Measurements from ENCODE around the gene ENDOU. TPM values are rescaled to one million over a fixed set of nuclear protein-coding genes. Genes with fewer than 3 reads are reported as not detected.

Gene ENDOU
- total RNA-seq, 4 donors from 2014 or later = 0.42 to 1.9 (median 0.75) TPM

- Histone ChIP-seq H3K27ac (peak overlapping the region; percentile 74 to 87 (median 82)), H3K9me3 (no peaks in the 10 kb centered on the region), H3K4me3 (no peak overlapping the region), H3K4me1 (peaks cover 13 to 68% (median 40%) of the 10 kb centered on the region in 3 donors), H3K36me3 (no peaks in the 10 kb centered on the region), H3K27me3 (no peaks in the 10 kb centered on the region)
- no peak for ATAC-seq
- TF ChIP-seq POLR2A (IDR thresholded peaks at IDR 0.05) = no peak
- no peak for TF ChIP-seq POLR2AphosphoS5 (IDR thresholded peaks at IDR 0.05)
- TF ChIP-seq EP300 (IDR thresholded peaks at IDR 0.05) = no peak
- no peak for TF ChIP-seq CTCF (IDR thresholded peaks at IDR 0.05)
- 93% methylated on average over 5 of the region's 11 CpGs; no CpG with 5 or more reads in 1 of the 2 donors for WGBS, 2 donors (ENCODE audit: low coverage in 1 of 2)
These were observed 10.4 kb upstream of the ENDOU start for GRCh38 chr12:47735649-47736048.

DNA sequence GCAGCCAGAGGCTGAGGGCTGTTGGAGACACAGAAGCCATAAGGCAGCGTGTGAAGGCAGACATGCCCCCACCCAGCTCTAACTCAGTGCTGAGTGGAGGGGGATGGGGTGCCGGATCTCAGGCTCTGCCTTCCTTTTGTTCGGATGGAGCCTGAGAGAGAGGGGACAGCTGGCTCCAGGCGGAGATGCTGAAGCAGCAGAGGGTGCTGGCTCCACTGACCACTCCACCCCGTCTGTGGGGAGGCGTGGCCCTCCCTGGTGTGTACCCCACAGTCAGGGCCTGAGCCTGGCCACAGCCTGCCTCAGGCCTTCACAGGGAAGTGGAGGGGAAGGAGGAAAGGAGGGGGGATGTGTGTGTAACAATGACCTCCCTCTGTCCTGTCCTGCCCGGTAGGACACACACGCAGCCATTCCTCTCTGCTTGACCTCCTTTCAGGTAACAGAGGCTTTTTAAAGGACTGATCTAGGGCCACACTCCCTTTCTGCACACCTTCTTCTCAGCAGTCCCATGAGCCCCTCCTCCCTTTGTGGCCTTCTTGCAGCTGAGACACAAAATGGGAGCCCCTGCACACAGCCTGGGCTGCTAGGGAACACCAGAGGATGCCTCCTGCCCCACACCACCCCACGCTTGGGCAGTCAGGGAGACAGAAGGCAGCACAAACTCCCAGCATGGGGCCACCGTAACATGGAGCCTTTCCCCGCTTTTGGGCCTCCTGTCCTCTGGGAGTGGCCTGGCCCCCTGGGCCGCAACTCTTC is 9.6 kb upstream of the ENDOU start:
- Histone ChIP-seq H3K36me3 (no peaks in the 10 kb centered on the region), H3K27me3 (no peaks in the 10 kb centered on the region), H3K4me1 (peaks cover 13 to 60% (median 37%) of the 10 kb centered on the region in 3 donors), H3K4me3 (no peak overlapping the region), H3K27ac (peak overlapping the region in 3 of 4 donors; percentile 79 to 87 (median 84)), H3K9me3 (no peaks in the 10 kb centered on the region)
- TF ChIP-seq EP300 (IDR thresholded peaks at IDR 0.05) (no peak), POLR2A (IDR thresholded peaks at IDR 0.05) (no peak), POLR2AphosphoS5 (IDR thresholded peaks at IDR 0.05) (no peak), CTCF (IDR thresholded peaks at IDR 0.05) (no peak)
- 60 to 100% methylated on average over 1 to 2 of the region's 12 CpGs for WGBS, 2 donors (ENCODE audit: low coverage in 1 of 2)
- ATAC-seq = no peak

DNA sequence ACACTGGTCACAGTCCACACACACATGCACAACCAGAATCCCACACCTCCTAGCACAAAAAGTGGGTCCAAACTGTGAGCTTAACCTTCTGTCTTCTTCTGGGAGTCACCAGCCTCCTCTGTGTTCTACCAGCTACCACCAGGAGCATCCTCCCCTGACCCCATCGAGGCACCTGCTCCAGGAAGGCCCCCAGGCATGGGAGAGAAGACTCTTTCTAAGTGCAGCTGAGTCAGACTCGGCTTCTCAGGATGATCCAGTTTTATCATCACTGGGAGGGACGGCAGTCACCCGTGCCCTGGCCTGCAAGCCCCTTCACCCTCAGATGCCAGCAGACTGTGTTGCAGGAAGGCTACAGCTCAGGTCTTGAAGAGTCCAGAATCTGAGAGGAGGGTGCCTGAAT is 7.9 kb upstream of the ENDOU start:
- H3K9me3 ChIP-seq = no peaks in the 10 kb centered on the region
- TF ChIP-seq POLR2A (IDR thresholded peaks at IDR 0.05) (no peak), CTCF (IDR thresholded peaks at IDR 0.05) (no peak), POLR2AphosphoS5 (IDR thresholded peaks at IDR 0.05) (no peak), EP300 (IDR thresholded peaks at IDR 0.05) (no peak)
- no peaks in the 10 kb centered on the region for H3K36me3 ChIP-seq
- no peak overlapping the region for H3K4me3 ChIP-seq
- peaks cover 13 to 44% (median 35%) of the 10 kb centered on the region in 3 donors for H3K4me1 ChIP-seq
- H3K27ac ChIP-seq = no peak overlapping the region
- H3K27me3 ChIP-seq = no peaks in the 10 kb centered on the region
- no peak for ATAC-seq
- 80 to 93% methylated on average over 1 to 3 of the region's 4 CpGs for WGBS, 2 donors (ENCODE audit: low coverage in 1 of 2)

- no peaks in the 10 kb centered on the region for H3K36me3 ChIP-seq
- WGBS, 2 donors (ENCODE audit: low coverage in 1 of 2) = 80% methylated on average over 1 of the region's 2 CpGs; no CpG with 5 or more reads in 1 of the 2 donors
- H3K27ac ChIP-seq = no peak overlapping the region
- no peak for ATAC-seq
- H3K9me3 ChIP-seq = no peaks in the 10 kb centered on the region
- no peaks in the 10 kb centered on the region for H3K27me3 ChIP-seq
- H3K4me1 ChIP-seq = peaks cover 13 to 38% (median 29%) of the 10 kb centered on the region in 3 donors
- TF ChIP-seq CTCF (IDR thresholded peaks at IDR 0.05) (no peak), EP300 (IDR thresholded peaks at IDR 0.05) (no peak), POLR2A (IDR thresholded peaks at IDR 0.05) (no peak), POLR2AphosphoS5 (IDR thresholded peaks at IDR 0.05) (no peak)
- no peak overlapping the region for H3K4me3 ChIP-seq
These were observed 7.2 kb upstream of the ENDOU start for GRCh38 chr12:47732504-47732903.

- no peak for TF ChIP-seq POLR2A (IDR thresholded peaks at IDR 0.05)
- no peak for TF ChIP-seq POLR2AphosphoS5 (IDR thresholded peaks at IDR 0.05)
- TF ChIP-seq CTCF (IDR thresholded peaks at IDR 0.05) = no peak
- TF ChIP-seq EP300 (IDR thresholded peaks at IDR 0.05) = no peak
- Histone ChIP-seq H3K36me3 (no peaks in the 10 kb centered on the region), H3K4me3 (no peak overlapping the region), H3K4me1 (peaks cover 11 to 30% (median 21%) of the 10 kb centered on the region in 3 donors), H3K27ac (no peak overlapping the region), H3K27me3 (no peaks in the 10 kb centered on the region), H3K9me3 (no peaks in the 10 kb centered on the region)
- WGBS, 2 donors (ENCODE audit: low coverage in 1 of 2) = 44 to 57% methylated on average over 2 to 4 of the region's 5 CpGs
- ATAC-seq = no peak
These were observed 6.4 kb upstream of the ENDOU start for GRCh38 chr12:47731723-47732122.

Data from gastroesophageal sphincter (tissue), 4 donors.